K562 (cell line): Measurements from ENCODE around the gene RASSF1. TPM values are rescaled to one million over a fixed set of nuclear protein-coding genes. Genes with fewer than 3 reads are reported as not detected.

ENCODE experiments used
- ATF3 ChIP-seq, 2 experiments: fragments of 450-650 bp in 1 of 2; sonication (generic) in 1 of 2; formaldehyde crosslinking in 1 of 2; IDR thresholded peaks in 1 of 2; conservative IDR thresholded peaks in 1 of 2; 2 replicates each; pipeline versions ENCODE4 v1.6.1 to v1.8.1; 2016 to 2023; ENCODE audit warnings: mild to moderate bottlenecking in 2 of 2, moderate library complexity in 2 of 2, inconsistent platforms in 1 of 2, missing genetic modification reagents in 1 of 2
- BRD4 ChIP-seq: fragments of 200-600 bp; sonication (generic); IDR thresholded peaks from 2 replicates; pipeline ENCODE4 v1.6.1; 2017; ENCODE audit warnings: inconsistent platforms
- CBX5 ChIP-seq: IDR thresholded peaks from 2 replicates; pipeline ENCODE4 v1.6.1; 2014; ENCODE audit warnings: low read depth, borderline replicate concordance
- CREM ChIP-seq: IDR thresholded peaks from 2 replicates; pipeline ENCODE4 v1.6.1; 2014; ENCODE audit warnings: antibody characterized with exemption, low read depth
- JUNB ChIP-seq: fragments of 450-650 bp; formaldehyde crosslinking; conservative IDR thresholded peaks from 2 replicates; pipeline ENCODE4 v1.4.0; 2020; ENCODE audit warnings: mild to moderate bottlenecking
- KAT8 ChIP-seq: fragments of 450-650 bp; IDR thresholded peaks from 2 replicates; pipeline ENCODE4 v1.6.1; 2016; ENCODE audit warnings: low read depth, mild to moderate bottlenecking
- MTA2 ChIP-seq: fragments of 450-650 bp; IDR thresholded peaks from 2 replicates; pipeline ENCODE4 v1.6.1; 2016; ENCODE audit warnings: low read depth
- NCOA2 ChIP-seq, 2 experiments: fragments of 450-650 bp; IDR thresholded peaks; 2 replicates each; pipeline ENCODE4 v1.6.1; 2018; ENCODE audit warnings: mild to moderate bottlenecking in 2 of 2, moderate library complexity in 1 of 2; ENCODE audit not compliant: partially characterized antibody in 2 of 2
- NFRKB ChIP-seq: fragments of 450-650 bp; IDR thresholded peaks from 2 replicates; pipeline ENCODE4 v1.6.1; 2016; ENCODE audit warnings: low read depth
- SPI1 ChIP-seq: IDR thresholded peaks from 2 replicates; pipeline ENCODE4 v1.6.1; 2011; ENCODE audit warnings: low read depth, low read length, control low read depth, borderline replicate concordance
- TAF15 ChIP-seq: fragments of 200-400 bp; formaldehyde crosslinking; IDR thresholded peaks from 2 replicates; pipeline ENCODE4 v1.6.1; 2017; ENCODE audit warnings: mild to moderate bottlenecking, low read depth, low read length, moderate library complexity
- TARDBP ChIP-seq: fragments of 450-650 bp; IDR thresholded peaks from 2 replicates; pipeline ENCODE4 v1.6.1; 2016
- ZC3H4 ChIP-seq: sonication (generic); formaldehyde crosslinking; IDR thresholded peaks from 2 replicates; pipeline ENCODE4 v1.9.0; 2021; ENCODE audit warnings: missing genetic modification reagents, borderline replicate concordance
- ZFP36 ChIP-seq: fragments of 150-350 bp; IDR thresholded peaks from 2 replicates; pipeline ENCODE4 v1.6.1; 2018; ENCODE audit warnings: low read length, low read depth; ENCODE audit not compliant: partially characterized antibody
- ZFPM2 ChIP-seq: fragments of 250-450 bp; sonication (Bioruptor Pico); IDR thresholded peaks from 2 replicates; pipeline ENCODE4 v1.5.1; 2022; ENCODE audit warnings: mild to moderate bottlenecking
- ZNF23 ChIP-seq: fragments of 250-450 bp; sonication (Bioruptor Pico); IDR thresholded peaks from 2 replicates; pipeline ENCODE4 v1.4.0; 2020; ENCODE audit warnings: mild to moderate bottlenecking
- polyA plus RNA-seq, 8 experiments: library from polyadenylated mRNA; depleted of rRNA in 4 of 8; stranded (reverse) in 5 of 8; unstranded in 3 of 8; fragments of >200 nt; fragmentation: Nextera tagmentation in 2 of 8; fragmentation: Illumina TruSeq in 1 of 8; extraction: Ambion mirVana in 2 of 8; extraction: Trizol in 1 of 8; gene quantifications; 2 replicates each; pipeline versions ENCODE4 v1.2.1 to v1.2.3, GENCODE V29; 2011 to 2014; ENCODE audit warnings: inconsistent platforms in 1 of 8, missing spikeins in 1 of 8
- total RNA-seq, 7 experiments: library from RNA; depleted of rRNA in 6 of 7; stranded (reverse); fragments of >200 nt in 6 of 7; fragmentation: Illumina TruSeq in 2 of 7; extraction: Trizol in 2 of 7; gene quantifications; 2 replicates each; pipeline versions ENCODE4 v1.2.1 to v1.2.3, GENCODE V29; 2011 to 2021; ENCODE audit warnings: low replicate concordance in 1 of 7
- TF ChIP-seq, protein P1 (sequence below): sonication (generic); formaldehyde crosslinking; IDR thresholded peaks from 2 replicates; pipeline ENCODE4 v1.8.1; 2023; ENCODE audit warnings: mild to moderate bottlenecking, missing genetic modification reagents
- TF ChIP-seq, protein P2 (sequence below): sonication (generic); formaldehyde crosslinking; IDR thresholded peaks from 2 replicates; pipeline ENCODE4 v1.9.0; 2022; ENCODE audit warnings: mild to moderate bottlenecking, missing genetic modification reagents
- TF ChIP-seq, protein P3 (sequence below): fragments of 250-450 bp; sonication (Bioruptor Pico); IDR thresholded peaks from 2 replicates; pipeline ENCODE4 v1.4.0; 2020
- TF ChIP-seq, protein P4 (sequence below): IDR thresholded peaks from 2 replicates; pipeline ENCODE4 v1.6.1; 2016; ENCODE audit warnings: missing genetic modification characterization, missing compliant biosample characterization

The RASSF1 gene
- total and polyA plus RNA-seq, 9 of the 15 experiments (the other 6 are each of a cell fraction or from before 2014, with no cell fraction given) = 3.6 to 57.1 (median 24.6) TPM

GRCh38 chr3:50299929-50300680, 40.5 kb downstream of the RASSF1 start (continued):
- TF ChIP-seq ATF3 (IDR thresholded peaks at IDR 0.05) (no peak; the same call in 1 of the 2 replicates), ATF3 (CRISPR knock-in tag; conservative IDR thresholded peaks at IDR 0.05) (no peak), SPI1 (peak; percentile 60; the same call in 1 of the 2 replicates), TAF15 (no peak), ZFP36 (no peak), CREM (0 out of 2 replicates have a peak, but pooled peaks have one; percentile 4), ZFPM2 (CRISPR knock-in tag) (no peak), CBX5 (no peak), KAT8 (no peak), NFRKB (peak; percentile 79; the same call in 1 of the 2 replicates), ZNF23 (CRISPR knock-in tag) (no peak), MTA2 (no peak), ZC3H4 (CRISPR knock-in tag) (peak; percentile 72; the same call in 1 of the 2 replicates), TARDBP (0 out of 2 replicates have a peak, but pooled peaks have one; percentile 33), JUNB (CRISPR knock-in tag) (no peak), BRD4 (no peak), NCOA2 (IDR thresholded peaks at IDR 0.05; ENCODE audit: partially characterized antibody in 2 of 2) (no peak)
- TF ChIP-seq, protein P1, sequence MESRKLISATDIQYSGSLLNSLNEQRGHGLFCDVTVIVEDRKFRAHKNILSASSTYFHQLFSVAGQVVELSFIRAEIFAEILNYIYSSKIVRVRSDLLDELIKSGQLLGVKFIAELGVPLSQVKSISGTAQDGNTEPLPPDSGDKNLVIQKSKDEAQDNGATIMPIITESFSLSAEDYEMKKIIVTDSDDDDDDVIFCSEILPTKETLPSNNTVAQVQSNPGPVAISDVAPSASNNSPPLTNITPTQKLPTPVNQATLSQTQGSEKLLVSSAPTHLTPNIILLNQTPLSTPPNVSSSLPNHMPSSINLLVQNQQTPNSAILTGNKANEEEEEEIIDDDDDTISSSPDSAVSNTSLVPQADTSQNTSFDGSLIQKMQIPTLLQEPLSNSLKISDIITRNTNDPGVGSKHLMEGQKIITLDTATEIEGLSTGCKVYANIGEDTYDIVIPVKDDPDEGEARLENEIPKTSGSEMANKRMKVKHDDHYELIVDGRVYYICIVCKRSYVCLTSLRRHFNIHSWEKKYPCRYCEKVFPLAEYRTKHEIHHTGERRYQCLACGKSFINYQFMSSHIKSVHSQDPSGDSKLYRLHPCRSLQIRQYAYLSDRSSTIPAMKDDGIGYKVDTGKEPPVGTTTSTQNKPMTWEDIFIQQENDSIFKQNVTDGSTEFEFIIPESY (CRISPR knock-in tag) = peak; percentile 81; the same call in 1 of the 2 replicates
- TF ChIP-seq, protein P2, sequence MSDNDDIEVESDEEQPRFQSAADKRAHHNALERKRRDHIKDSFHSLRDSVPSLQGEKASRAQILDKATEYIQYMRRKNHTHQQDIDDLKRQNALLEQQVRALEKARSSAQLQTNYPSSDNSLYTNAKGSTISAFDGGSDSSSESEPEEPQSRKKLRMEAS = peak; percentile 69
- TF ChIP-seq, protein P3, sequence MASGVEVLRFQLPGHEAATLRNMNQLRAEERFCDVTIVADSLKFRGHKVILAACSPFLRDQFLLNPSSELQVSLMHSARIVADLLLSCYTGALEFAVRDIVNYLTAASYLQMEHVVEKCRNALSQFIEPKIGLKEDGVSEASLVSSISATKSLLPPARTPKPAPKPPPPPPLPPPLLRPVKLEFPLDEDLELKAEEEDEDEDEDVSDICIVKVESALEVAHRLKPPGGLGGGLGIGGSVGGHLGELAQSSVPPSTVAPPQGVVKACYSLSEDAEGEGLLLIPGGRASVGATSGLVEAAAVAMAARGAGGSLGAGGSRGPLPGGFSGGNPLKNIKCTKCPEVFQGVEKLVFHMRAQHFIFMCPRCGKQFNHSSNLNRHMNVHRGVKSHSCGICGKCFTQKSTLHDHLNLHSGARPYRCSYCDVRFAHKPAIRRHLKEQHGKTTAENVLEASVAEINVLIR = no peak
- TF ChIP-seq, protein P4, sequence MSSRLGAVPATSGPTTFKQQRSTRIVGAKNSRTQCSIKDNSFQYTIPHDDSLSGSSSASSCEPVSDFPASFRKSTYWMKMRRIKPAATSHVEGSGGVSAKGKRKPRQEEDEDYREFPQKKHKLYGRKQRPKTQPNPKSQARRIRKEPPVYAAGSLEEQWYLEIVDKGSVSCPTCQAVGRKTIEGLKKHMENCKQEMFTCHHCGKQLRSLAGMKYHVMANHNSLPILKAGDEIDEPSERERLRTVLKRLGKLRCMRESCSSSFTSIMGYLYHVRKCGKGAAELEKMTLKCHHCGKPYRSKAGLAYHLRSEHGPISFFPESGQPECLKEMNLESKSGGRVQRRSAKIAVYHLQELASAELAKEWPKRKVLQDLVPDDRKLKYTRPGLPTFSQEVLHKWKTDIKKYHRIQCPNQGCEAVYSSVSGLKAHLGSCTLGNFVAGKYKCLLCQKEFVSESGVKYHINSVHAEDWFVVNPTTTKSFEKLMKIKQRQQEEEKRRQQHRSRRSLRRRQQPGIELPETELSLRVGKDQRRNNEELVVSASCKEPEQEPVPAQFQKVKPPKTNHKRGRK (tag) = no peak
